Adrenal gland (tissue), 5 donors: ENCODE measurements around the gene ACOT13.

ENCODE experiments used
- CTCF ChIP-seq, 6 experiments: fragments of 450-650 bp in 4 of 6; fragments of 200-600 bp in 2 of 6; sonication (generic) in 1 of 6; IDR thresholded peaks; 1 replicate in 5 of 6; 2 replicates in 1 of 6; pipeline versions ENCODE4 v1.5.1 to v1.8.0; 2016 to 2021; ENCODE audit warnings: antibody characterized with exemption in 6 of 6, mild to moderate bottlenecking in 2 of 6, moderate library complexity in 1 of 6
- POLR2A ChIP-seq, 2 donors: fragments of 450-650 bp; IDR thresholded peaks; one replicate each; pipeline ENCODE4 v1.6.1; 2017; ENCODE audit warnings: antibody characterized with exemption in 2 of 2, mild to moderate bottlenecking in 2 of 2, moderate library complexity in 1 of 2
- donor health status: DM: no; HTN: no; CAD: no.

GRCh38 chr6:24749297-24749696 lies 82.4 kb downstream of the ACOT13 start:
- TF ChIP-seq POLR2A (IDR thresholded peaks at IDR 0.05) (no peak), CTCF (IDR thresholded peaks at IDR 0.05) (no peak)
